Heart left ventricle (tissue), 13 donors: ENCODE results near the gene SYNJ1.

Source experiments
- POLR2A ChIP-seq, 2 donors: fragments of 450-650 bp; IDR thresholded peaks; one replicate each; pipeline ENCODE4 v1.6.1; 2017; ENCODE audit warnings: antibody characterized with exemption in 2 of 2, mild to moderate bottlenecking in 2 of 2, moderate library complexity in 2 of 2
- TF ChIP-seq, protein P1 (sequence below), 12 donors: fragments of 200-600 bp; sonication (generic) in 4 of 12; IDR thresholded peaks; one replicate each; pipeline versions ENCODE4 v1.5.0 to v1.8.0; 2018 to 2022; ENCODE audit warnings: antibody characterized with exemption in 12 of 12, mild to moderate bottlenecking in 5 of 12
- donor health status: ischemic (EF 13 %, LVEDD 7.1; RV severe dilation, severe dysfunction).
- donor health status: DM: no; HTN: yes; CAD: no.
- donor health status: DM: no; HTN: no; CAD: no.
- donor health status: ischemic (EF 25% LVEDD 6.9; RV normal size, moderate dysfunction).
- donor health status: ischemic (EF 25% LVEDD 5.7; RV mildly dilated, moderate dysfunction).
- donor health status: ischemic (EF 35%, LVEDD 5.7; RV mildly dilated, moderate dysfunction).
- donor health status: nonischemic (EF 11% LVEDD 7.7; RV severe dilation, severe dysfunction).
- donor health status: DM: yes; HTN: yes; CAD: no.
- donor health status: PGD.
- donor health status: ischemic (EF 29% LVEDD 5.4; RV normal size, mild dysfunction).
- donor health status: nonischemic (EF 23%, LVEDD 6.1; RV moderate dilation, normal function).

DNA sequence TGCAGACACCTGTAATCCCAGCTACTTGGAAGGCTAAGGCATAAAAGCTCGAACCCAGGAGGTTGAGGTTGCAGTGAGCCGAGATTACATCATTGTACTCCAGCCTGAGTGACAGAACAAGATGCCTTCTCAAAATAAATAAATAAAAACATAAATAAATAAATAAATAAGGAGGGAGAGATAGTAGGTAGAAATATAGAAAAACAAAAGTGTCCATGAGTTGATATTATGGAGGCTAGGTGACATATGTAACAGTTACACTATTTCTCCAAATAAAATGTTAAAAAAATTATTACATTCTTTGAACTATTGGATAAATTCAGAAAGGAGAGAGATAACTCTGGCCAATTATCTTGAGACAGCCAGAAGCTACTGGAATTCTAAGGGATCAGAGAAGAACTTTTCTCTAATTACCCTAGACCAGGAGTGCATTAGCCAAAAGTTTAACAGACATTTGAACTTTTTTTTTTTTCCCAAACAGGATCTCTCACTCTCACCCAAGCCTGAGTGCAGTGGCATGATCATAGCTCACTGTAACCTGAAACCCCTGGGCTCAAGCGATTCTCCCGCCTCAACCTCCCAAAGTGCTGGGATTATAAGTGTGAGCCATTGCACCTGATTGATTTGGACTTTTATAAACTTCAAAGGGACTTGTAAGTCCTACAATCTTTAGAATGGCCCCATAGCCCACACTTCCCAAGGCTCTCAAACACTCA, 17.6 kb downstream of the SYNJ1 start:
- TF ChIP-seq, protein P1, sequence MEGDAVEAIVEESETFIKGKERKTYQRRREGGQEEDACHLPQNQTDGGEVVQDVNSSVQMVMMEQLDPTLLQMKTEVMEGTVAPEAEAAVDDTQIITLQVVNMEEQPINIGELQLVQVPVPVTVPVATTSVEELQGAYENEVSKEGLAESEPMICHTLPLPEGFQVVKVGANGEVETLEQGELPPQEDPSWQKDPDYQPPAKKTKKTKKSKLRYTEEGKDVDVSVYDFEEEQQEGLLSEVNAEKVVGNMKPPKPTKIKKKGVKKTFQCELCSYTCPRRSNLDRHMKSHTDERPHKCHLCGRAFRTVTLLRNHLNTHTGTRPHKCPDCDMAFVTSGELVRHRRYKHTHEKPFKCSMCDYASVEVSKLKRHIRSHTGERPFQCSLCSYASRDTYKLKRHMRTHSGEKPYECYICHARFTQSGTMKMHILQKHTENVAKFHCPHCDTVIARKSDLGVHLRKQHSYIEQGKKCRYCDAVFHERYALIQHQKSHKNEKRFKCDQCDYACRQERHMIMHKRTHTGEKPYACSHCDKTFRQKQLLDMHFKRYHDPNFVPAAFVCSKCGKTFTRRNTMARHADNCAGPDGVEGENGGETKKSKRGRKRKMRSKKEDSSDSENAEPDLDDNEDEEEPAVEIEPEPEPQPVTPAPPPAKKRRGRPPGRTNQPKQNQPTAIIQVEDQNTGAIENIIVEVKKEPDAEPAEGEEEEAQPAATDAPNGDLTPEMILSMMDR (IDR thresholded peaks at IDR 0.05) = no peak
- no peak for TF ChIP-seq POLR2A (IDR thresholded peaks at IDR 0.05)
